WERI-Rb-1 (cell line): ENCODE data around the gene TTC7B.

ENCODE experiments used
- DNase-seq: peaks from one replicate; pipeline ENCODE4 v3.0.0-alpha.2; 2020
- H3K27ac ChIP-seq: fragments of 250-450 bp; sonication (Bioruptor Pico); 2 replicates; pipeline ENCODE4 v1.5.1; 2020; ENCODE audit warnings: mild to moderate bottlenecking, moderate library complexity
- H3K27me3 ChIP-seq: fragments of 250-450 bp; sonication (Bioruptor Pico); 2 replicates; pipeline ENCODE4 v1.5.1; 2021; ENCODE audit warnings: mild to moderate bottlenecking, low read depth, moderate library complexity; ENCODE audit not compliant: insufficient read depth, severe bottlenecking
- H3K36me3 ChIP-seq: fragments of 250-450 bp; sonication (Bioruptor Pico); 2 replicates; pipeline ENCODE4 v1.5.1; 2020; ENCODE audit warnings: mild to moderate bottlenecking, moderate library complexity
- H3K4me3 ChIP-seq: 2 replicates; pipeline ENCODE4 v1.5.1; 2011; ENCODE audit warnings: low read depth, mild to moderate bottlenecking, control low read depth, low read length
- H3K9me3 ChIP-seq: fragments of 250-450 bp; sonication (Bioruptor Pico); 2 replicates; pipeline ENCODE4 v1.5.1; 2021; ENCODE audit warnings: mild to moderate bottlenecking, moderate library complexity; ENCODE audit not compliant: severe bottlenecking
- TF ChIP-seq, protein P1 (sequence below): IDR thresholded peaks from 2 replicates; pipeline ENCODE4 v1.5.1; 2011; ENCODE audit warnings: low read depth, mild to moderate bottlenecking, control low read depth, inconsistent platforms, low read length

Gene TTC7B

DNA sequence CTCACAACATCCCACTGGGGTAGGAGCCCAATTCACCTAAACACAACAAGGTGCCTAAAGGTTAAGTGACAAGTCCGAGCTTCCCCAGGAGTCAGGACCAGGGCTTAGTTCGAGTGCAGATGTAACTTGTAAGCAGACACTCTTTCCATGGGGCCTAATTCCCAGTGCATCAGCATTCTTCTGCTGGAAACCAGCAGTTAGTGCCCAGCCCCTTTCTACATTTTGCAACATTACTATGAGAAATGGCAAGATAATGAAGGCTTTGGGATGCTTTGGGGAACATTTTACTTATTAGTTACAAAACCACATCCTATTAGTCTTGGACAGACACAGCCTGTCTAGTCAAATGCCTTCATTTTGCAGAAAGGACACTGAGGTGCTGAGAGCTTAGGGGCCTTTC lies 239.6 kb downstream of the TTC7B start:
- H3K27ac ChIP-seq, result no peak overlapping the region
- no peak for DNase-seq
- no peak overlapping the region for H3K4me3 ChIP-seq
- H3K36me3 ChIP-seq, result peaks cover 71% of the 10 kb centered on the region
- no peaks in the 10 kb centered on the region for H3K9me3 ChIP-seq
- TF ChIP-seq, protein P1, sequence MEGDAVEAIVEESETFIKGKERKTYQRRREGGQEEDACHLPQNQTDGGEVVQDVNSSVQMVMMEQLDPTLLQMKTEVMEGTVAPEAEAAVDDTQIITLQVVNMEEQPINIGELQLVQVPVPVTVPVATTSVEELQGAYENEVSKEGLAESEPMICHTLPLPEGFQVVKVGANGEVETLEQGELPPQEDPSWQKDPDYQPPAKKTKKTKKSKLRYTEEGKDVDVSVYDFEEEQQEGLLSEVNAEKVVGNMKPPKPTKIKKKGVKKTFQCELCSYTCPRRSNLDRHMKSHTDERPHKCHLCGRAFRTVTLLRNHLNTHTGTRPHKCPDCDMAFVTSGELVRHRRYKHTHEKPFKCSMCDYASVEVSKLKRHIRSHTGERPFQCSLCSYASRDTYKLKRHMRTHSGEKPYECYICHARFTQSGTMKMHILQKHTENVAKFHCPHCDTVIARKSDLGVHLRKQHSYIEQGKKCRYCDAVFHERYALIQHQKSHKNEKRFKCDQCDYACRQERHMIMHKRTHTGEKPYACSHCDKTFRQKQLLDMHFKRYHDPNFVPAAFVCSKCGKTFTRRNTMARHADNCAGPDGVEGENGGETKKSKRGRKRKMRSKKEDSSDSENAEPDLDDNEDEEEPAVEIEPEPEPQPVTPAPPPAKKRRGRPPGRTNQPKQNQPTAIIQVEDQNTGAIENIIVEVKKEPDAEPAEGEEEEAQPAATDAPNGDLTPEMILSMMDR, result no peak
- H3K27me3 ChIP-seq, result no peaks in the 10 kb centered on the region

DNA sequence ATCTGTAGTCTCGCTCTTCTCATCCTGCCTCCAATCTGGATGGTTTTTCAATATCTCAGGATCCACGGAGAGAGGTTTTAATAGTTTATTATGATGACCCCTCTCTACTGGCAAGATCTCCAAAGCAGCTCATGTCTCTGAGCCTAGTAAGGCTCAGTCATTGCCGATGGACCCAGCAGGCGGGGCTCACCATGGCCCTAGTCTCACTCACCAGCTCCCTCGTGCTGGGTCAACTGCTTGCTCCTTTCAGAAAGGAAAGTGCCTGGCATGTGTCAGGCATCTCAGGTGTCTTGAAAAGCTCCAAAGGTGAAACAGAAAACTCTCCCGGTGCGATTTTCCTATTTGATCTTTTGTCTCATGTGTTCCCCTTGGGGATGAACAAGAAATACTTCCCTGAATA lies 240.4 kb downstream of the TTC7B start:
- H3K4me3 ChIP-seq, result no peak overlapping the region
- peaks cover 74% of the 10 kb centered on the region for H3K36me3 ChIP-seq
- TF ChIP-seq, protein P1, result no peak
- H3K27ac ChIP-seq, result no peak overlapping the region
- H3K27me3 ChIP-seq, result no peaks in the 10 kb centered on the region
- no peaks in the 10 kb centered on the region for H3K9me3 ChIP-seq
- DNase-seq, result no peak

GRCh38 chr14:90575336-90575735 lies 240.9 kb downstream of the TTC7B start:
- no peaks in the 10 kb centered on the region for H3K9me3 ChIP-seq
- H3K27ac ChIP-seq, result no peak overlapping the region
- TF ChIP-seq, protein P1, result no peak
- no peak overlapping the region for H3K4me3 ChIP-seq
- no peaks in the 10 kb centered on the region for H3K27me3 ChIP-seq
- DNase-seq, result no peak
- peaks cover 76% of the 10 kb centered on the region for H3K36me3 ChIP-seq

GRCh38 chr14:90574188-90575131 lies 241.8 kb downstream of the TTC7B start:
- H3K27ac ChIP-seq, result no peak overlapping the region
- peaks cover 85% of the 10 kb centered on the region for H3K36me3 ChIP-seq
- no peaks in the 10 kb centered on the region for H3K9me3 ChIP-seq

GRCh38 chr14:90573385-90574105 lies 242.7 kb downstream of the TTC7B start:
- TF ChIP-seq, protein P1, result no peak
- Histone ChIP-seq H3K36me3 (peaks cover 79% of the 10 kb centered on the region), H3K4me3 (no peak overlapping the region), H3K27ac (no peak overlapping the region), H3K27me3 (no peaks in the 10 kb centered on the region), H3K9me3 (no peaks in the 10 kb centered on the region)
- no peak for DNase-seq

More at GRCh38 chr14:90574188-90575131, 241.8 kb downstream of the TTC7B start:
- TF ChIP-seq, protein P1, result no peak
- DNase-seq, result no peak
- Histone ChIP-seq H3K4me3 (no peak overlapping the region), H3K27me3 (no peaks in the 10 kb centered on the region)
